Lower lobe of right lung (tissue), 2 donors: Measurements from ENCODE around the gene TBC1D24. TPM values are rescaled to one million over a fixed set of nuclear protein-coding genes. Genes with fewer than 3 reads are reported as not detected.

Source experiments
- ATAC-seq, 2 donors: fragments of 200-7000 bp; cut with Tn5 transposase; one replicate each; pipeline ENCODE4 v1.9.1; 2020 to 2022; ENCODE audit warnings: mild to moderate bottlenecking in 2 of 2, moderate library complexity in 2 of 2
- DNase-seq: peaks from one replicate; pipeline ENCODE4 v3.0.0-alpha.2; 2020
- H3K27ac ChIP-seq: fragments of 200-600 bp; one replicate; pipeline ENCODE4 v1.8.0; 2022
- H3K27me3 ChIP-seq: fragments of 200-600 bp; one replicate; pipeline ENCODE4 v1.8.0; 2022; ENCODE audit warnings: low read depth
- H3K36me3 ChIP-seq: fragments of 200-600 bp; one replicate; pipeline ENCODE4 v1.8.0; 2022; ENCODE audit warnings: mild to moderate bottlenecking
- H3K4me1 ChIP-seq: fragments of 200-600 bp; one replicate; pipeline ENCODE4 v1.8.0; 2022
- H3K4me3 ChIP-seq: fragments of 200-600 bp; one replicate; pipeline ENCODE4 v1.8.0; 2022; ENCODE audit warnings: mild to moderate bottlenecking
- H3K9me3 ChIP-seq: fragments of 200-600 bp; one replicate; pipeline ENCODE4 v1.8.0; 2022
- intact Hi-C: fragments of 100-400 bp; cut with DNase I; formaldehyde crosslinking; loops from one replicate; pipeline ENCODE4 v1.11.0; 2022
- total RNA-seq: library from RNA; stranded (reverse); fragmentation: NEBNext Ultra II Directional; extraction: Animal tissue kit (Norgen Biotek cat#: 25700); gene quantifications from one replicate; pipeline ENCODE4 v1.2.1, GENCODE V29; 2021
- TF ChIP-seq, protein P1 (sequence below): fragments of 200-600 bp; IDR thresholded peaks from one replicate; pipeline ENCODE4 v1.8.0; 2022; ENCODE audit warnings: antibody characterized with exemption, mild to moderate bottlenecking
- donor health status: DM: no; HTN: yes; CAD: no; lungs with severe emphysema.

The TBC1D24 gene
- total RNA-seq, 1 donor from 2014 or later, result 40.2 TPM

DNA sequence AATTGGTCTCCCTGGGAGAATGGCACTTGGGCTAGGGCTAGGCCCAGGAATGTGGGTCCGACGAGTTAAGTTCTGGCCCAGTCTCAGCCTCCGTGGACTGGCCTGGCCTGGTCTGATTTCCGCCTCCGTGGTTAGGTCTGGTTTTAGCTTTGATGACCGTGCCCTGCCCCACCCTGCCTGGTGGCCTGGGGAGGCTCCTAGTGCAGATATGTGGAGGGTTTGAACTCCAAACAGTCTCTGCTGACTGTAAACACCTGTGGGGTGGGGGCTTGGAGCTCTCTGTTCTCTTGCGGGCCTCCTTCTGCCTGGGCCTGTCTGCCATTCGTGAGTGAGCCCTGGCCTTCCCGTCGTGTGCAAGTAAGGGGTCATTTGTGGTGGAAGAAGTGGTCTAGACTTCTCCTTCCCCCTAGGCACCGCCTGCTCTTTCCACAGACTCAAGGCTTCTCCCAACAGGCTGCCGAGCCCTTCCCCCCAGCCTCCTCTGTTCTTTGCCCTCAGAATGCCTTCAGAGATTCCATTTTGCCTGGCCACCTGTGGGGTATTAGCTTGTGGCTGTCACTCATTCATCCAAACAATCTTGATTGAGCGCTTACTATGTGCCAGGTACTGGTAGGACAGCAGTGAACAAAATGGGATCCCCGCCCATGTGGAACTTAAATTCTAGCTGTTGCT, 40.4 kb downstream of the TBC1D24 start:
- H3K36me3 ChIP-seq, result peaks cover 10% of the 10 kb centered on the region
- no peaks in the 10 kb centered on the region for H3K27me3 ChIP-seq
- peaks cover 71% of the 10 kb centered on the region for H3K4me1 ChIP-seq
- DNase-seq (no peak), ATAC-seq (peak in 1 of 2 donors; percentile 1)
- TF ChIP-seq, protein P1, sequence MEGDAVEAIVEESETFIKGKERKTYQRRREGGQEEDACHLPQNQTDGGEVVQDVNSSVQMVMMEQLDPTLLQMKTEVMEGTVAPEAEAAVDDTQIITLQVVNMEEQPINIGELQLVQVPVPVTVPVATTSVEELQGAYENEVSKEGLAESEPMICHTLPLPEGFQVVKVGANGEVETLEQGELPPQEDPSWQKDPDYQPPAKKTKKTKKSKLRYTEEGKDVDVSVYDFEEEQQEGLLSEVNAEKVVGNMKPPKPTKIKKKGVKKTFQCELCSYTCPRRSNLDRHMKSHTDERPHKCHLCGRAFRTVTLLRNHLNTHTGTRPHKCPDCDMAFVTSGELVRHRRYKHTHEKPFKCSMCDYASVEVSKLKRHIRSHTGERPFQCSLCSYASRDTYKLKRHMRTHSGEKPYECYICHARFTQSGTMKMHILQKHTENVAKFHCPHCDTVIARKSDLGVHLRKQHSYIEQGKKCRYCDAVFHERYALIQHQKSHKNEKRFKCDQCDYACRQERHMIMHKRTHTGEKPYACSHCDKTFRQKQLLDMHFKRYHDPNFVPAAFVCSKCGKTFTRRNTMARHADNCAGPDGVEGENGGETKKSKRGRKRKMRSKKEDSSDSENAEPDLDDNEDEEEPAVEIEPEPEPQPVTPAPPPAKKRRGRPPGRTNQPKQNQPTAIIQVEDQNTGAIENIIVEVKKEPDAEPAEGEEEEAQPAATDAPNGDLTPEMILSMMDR, result no peak
- H3K4me3 ChIP-seq, result peak overlapping the region; percentile 85
- H3K27ac ChIP-seq, result peak overlapping the region; percentile 98
- intact Hi-C loops, result no loop called here
- no peaks in the 10 kb centered on the region for H3K9me3 ChIP-seq

DNA sequence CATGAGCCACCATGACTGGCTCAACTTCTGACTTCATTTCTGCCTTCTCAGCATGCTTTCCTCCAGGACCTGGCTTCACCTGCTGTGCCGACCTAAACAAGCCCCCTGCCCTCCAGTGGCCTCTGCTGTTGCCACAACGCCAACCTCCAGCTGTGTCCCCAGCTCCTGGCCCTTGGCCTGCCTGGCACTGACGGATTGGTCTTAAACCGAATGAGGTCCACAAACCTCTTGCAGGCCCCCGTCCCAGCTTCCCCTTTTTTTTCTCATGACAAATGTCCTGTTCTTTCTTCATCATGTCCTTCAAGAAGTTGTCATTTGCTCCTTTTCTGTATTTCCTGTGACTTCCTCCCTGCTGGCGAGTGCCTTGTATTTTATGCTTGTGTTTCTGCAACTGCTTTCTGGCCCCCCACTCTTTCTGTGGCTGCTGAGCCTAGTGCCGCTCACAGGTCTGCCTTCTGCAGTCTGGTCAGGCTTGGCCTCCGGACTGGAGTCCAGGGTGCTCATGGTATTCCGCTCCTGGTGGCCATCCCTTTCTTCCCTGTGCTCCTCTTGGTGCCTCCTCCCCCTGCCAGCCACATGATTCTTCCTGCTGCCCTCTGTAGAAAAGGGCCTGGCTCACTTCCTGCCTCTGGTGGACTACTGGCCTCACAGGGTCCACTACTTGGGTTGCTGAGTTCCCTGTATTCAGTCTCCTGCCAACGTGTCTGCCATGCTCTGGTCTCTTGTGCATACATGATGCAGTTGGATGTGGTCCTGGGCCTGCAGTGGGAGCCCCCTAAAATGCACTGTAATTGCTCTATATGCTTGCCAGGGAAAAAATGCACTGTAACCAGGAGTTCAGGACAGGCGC, 41.7 kb downstream of the TBC1D24 start:
- no peaks in the 10 kb centered on the region for H3K27me3 ChIP-seq
- DNase-seq (peak; percentile 71), ATAC-seq (no peak)
- H3K4me1 ChIP-seq, result peaks cover 75% of the 10 kb centered on the region
- intact Hi-C loops, result no loop called here
- peak overlapping the region; percentile 85 for H3K4me3 ChIP-seq
- no peaks in the 10 kb centered on the region for H3K9me3 ChIP-seq
- TF ChIP-seq, protein P1, result no peak
- peaks cover 16% of the 10 kb centered on the region for H3K36me3 ChIP-seq
- peak overlapping the region; percentile 98 for H3K27ac ChIP-seq

DNA sequence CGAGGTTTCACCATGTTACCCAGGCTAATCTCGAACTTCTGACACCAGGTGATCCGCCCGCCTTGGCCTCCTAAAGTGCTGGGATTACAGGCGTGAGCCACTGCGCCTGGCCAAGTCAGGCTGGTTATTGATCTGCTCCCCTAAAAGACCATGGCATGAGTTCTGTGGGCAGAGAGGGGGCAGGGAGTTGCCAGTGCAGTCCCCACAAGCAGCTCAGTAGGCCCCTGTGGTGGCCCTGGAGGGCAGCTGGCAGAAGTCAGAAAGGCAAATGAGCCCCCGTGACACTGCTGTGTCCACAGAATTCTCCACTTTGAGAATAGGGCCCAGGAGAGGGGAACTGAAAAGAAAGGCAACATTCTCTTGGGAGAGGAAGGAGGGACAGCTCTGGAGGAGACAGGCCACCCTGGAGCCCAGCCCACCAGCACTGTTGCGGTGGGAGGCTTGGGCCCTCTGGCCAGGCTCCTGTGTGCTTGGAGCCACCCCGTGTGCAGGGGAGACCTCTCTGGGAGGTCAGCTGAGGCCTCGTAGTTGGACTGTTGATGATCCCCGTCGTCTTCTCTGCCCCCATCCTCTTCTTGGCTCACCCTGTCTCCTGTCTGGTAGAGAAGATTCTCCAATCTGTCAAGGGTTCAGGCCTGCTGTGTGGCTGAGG, 43.2 kb downstream of the TBC1D24 start:
- peaks cover 26% of the 10 kb centered on the region for H3K36me3 ChIP-seq
- intact Hi-C loops, result no loop called here
- H3K27ac ChIP-seq, result peak overlapping the region; percentile 81
- peak overlapping the region; percentile 17 for H3K4me3 ChIP-seq
- H3K9me3 ChIP-seq, result no peaks in the 10 kb centered on the region
- peaks cover 62% of the 10 kb centered on the region for H3K4me1 ChIP-seq
- no peak for DNase-seq
- TF ChIP-seq, protein P1, result no peak
- H3K27me3 ChIP-seq, result no peaks in the 10 kb centered on the region
- ATAC-seq, result no peak

DNA sequence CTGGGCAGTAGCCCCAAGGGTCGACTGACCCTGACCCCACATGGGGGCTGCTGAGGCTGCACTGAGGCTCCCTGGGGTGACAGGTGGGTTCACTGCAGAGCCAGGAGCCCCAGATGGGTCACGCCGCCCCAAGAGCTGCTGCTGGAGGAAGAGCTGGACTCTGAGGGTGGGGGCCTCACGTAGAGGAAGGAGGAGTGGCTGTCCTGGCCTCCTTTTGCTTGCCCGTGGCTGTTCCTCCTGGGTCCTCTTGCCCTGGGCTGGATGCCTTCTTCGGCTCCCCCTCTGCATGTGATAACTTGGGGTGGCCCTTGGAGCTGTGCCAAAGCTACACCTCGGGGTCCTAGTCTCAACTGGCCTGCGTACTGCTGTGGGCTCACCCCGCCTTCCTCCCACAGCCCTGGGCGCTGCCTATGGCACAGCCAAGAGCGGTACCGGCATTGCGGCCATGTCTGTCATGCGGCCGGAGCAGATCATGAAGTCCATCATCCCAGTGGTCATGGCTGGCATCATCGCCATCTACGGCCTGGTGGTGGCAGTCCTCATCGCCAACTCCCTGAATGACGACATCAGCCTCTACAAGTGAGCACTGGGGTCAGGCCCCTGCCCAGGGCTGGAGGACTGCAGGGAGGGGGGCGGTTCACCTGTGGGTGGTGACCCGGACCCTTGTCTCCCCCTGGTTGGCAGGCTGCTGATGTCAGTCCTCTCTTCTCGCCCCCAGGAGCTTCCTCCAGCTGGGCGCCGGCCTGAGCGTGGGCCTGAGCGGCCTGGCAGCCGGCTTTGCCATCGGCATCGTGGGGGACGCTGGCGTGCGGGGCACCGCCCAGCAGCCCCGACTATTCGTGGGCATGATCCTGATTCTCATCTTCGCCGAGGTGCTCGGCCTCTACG, 44.1 kb downstream of the TBC1D24 start:
- peak overlapping the region; percentile 76 for H3K4me3 ChIP-seq
- DNase-seq, result peak; percentile 57

More for the DNA sequence above, 44.1 kb downstream of the TBC1D24 start:
- no peaks in the 10 kb centered on the region for H3K9me3 ChIP-seq
- peaks cover 59% of the 10 kb centered on the region for H3K4me1 ChIP-seq
- ATAC-seq, result no peak
- peaks cover 36% of the 10 kb centered on the region for H3K36me3 ChIP-seq
- no peaks in the 10 kb centered on the region for H3K27me3 ChIP-seq
- intact Hi-C loops, result no loop called here
- peak overlapping the region; percentile 81 for H3K27ac ChIP-seq
- TF ChIP-seq, protein P1, result no peak
